Measurements from ENCODE around the gene RANBP6. TPM values are rescaled to one million over a fixed set of nuclear protein-coding genes. Genes with fewer than 3 reads are reported as not detected.
A peak's percentile ranks its signal among the peaks of the same experiment; 100 is the strongest.

The RANBP6 gene
- total RNA-seq, 4 donors from 2014 or later, result 8.1 to 21.0 (median 16.9) TPM

DNA sequence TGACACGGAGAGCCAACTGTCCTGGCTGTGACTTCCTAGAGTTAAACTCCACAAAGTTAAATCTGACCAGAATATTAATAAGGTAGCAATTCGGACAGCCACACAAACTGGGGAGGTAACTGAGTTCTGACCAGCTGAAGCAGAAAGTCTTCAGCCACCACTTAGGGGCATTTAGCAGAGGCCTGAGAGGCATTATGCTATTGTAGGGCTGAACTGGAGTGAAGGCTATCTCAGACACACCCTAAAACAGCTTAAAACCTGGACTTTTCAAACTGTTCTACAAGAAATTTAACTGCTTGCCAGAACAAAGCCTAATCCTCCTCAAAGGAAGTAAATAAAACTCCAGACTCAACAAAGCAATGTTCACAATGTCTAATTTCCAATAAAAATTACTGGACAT, 32.4 kb downstream of the RANBP6 start:
- TF ChIP-seq, protein P1, sequence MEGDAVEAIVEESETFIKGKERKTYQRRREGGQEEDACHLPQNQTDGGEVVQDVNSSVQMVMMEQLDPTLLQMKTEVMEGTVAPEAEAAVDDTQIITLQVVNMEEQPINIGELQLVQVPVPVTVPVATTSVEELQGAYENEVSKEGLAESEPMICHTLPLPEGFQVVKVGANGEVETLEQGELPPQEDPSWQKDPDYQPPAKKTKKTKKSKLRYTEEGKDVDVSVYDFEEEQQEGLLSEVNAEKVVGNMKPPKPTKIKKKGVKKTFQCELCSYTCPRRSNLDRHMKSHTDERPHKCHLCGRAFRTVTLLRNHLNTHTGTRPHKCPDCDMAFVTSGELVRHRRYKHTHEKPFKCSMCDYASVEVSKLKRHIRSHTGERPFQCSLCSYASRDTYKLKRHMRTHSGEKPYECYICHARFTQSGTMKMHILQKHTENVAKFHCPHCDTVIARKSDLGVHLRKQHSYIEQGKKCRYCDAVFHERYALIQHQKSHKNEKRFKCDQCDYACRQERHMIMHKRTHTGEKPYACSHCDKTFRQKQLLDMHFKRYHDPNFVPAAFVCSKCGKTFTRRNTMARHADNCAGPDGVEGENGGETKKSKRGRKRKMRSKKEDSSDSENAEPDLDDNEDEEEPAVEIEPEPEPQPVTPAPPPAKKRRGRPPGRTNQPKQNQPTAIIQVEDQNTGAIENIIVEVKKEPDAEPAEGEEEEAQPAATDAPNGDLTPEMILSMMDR (IDR thresholded peaks at IDR 0.05 in 4 of 5, conservative IDR thresholded peaks at IDR 0.05 in 1 of 5), result no peak
- TF ChIP-seq POLR2A (IDR thresholded peaks at IDR 0.05), result no peak
- peaks cover 3 to 7% of the 10 kb centered on the region in 2 donors for H3K4me1 ChIP-seq
- H3K27me3 ChIP-seq, result no peaks in the 10 kb centered on the region
- H3K9me3 ChIP-seq, result no peaks in the 10 kb centered on the region
- in situ Hi-C loops (cut with MboI; ENCODE audit: low sequenced_read_pairs in 4 of 4) (no loop called here), intact Hi-C loops (cut with DNase I; ENCODE audit: low total_unique reads) (no loop called here)
- H3K36me3 ChIP-seq, result no peaks in the 10 kb centered on the region
- no peak overlapping the region for H3K4me3 ChIP-seq
- DNase-seq (no peak), ATAC-seq (no peak)
- no peak overlapping the region for H3K27ac ChIP-seq

DNA sequence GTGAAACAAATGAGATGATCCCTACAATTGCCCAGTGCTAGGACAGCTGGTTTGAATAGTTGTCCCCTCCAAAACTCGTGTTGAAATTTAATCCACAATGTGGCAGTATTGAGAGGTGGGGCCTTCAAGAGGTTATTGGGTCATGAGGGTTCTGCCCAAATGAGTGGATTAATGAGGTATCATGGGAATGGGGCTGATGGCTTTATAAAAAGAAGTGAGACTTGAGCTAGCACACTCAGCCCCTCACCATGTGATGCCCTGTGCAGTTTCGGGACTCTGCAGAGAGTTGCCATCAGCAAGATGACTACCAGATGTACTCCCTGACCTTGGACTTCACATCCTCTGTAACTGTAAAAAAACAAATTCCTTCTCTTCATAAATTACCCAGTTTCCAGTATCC, 33.1 kb downstream of the RANBP6 start:
- no peak for ATAC-seq
- TF ChIP-seq POLR2A (IDR thresholded peaks at IDR 0.05), result no peak
- TF ChIP-seq, protein P1 (IDR thresholded peaks at IDR 0.05 in 4 of 5, conservative IDR thresholded peaks at IDR 0.05 in 1 of 5), result no peak
- Histone ChIP-seq H3K4me1 (peaks cover 3 to 7% of the 10 kb centered on the region in 2 donors), H3K27me3 (no peaks in the 10 kb centered on the region), H3K9me3 (no peaks in the 10 kb centered on the region), H3K27ac (no peak overlapping the region), H3K4me3 (no peak overlapping the region), H3K36me3 (no peaks in the 10 kb centered on the region)
- in situ Hi-C loops (cut with MboI; ENCODE audit: low sequenced_read_pairs in 4 of 4), result no loop called here
- intact Hi-C loops (cut with DNase I; ENCODE audit: low total_unique reads), result no loop called here
- DNase-seq, result no peak

DNA sequence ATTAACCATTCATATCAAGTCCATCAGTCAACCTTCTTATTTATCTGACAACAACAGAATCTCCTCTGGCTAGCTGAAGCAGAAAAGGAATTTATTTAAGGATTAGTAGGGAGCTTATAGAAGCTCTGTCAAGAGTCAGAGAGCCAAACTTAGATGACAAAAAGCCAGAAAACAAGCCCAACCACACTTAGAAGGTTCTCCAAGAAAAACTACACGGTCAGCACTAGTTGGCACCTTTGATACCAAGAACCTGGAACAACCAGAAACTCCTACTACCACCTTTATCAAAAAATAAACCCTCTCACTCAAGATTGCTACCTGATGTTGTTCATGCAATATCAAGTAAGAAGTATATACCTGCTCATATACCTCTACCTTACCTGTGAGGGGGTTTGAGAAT, 36.9 kb downstream of the RANBP6 start:
- no peaks in the 10 kb centered on the region for H3K27me3 ChIP-seq
- H3K4me1 ChIP-seq, result peaks cover 13 to 15% of the 10 kb centered on the region in 2 donors
- H3K4me3 ChIP-seq, result no peak overlapping the region
- H3K36me3 ChIP-seq, result no peaks in the 10 kb centered on the region
- TF ChIP-seq, protein P1 (IDR thresholded peaks at IDR 0.05 in 4 of 5, conservative IDR thresholded peaks at IDR 0.05 in 1 of 5), result no peak
- no peak for TF ChIP-seq POLR2A (IDR thresholded peaks at IDR 0.05)
- no peaks in the 10 kb centered on the region for H3K9me3 ChIP-seq
- DNase-seq (no peak), ATAC-seq (no peak)
- intact Hi-C loops (cut with DNase I; ENCODE audit: low total_unique reads), result no loop called here
- H3K27ac ChIP-seq, result no peak overlapping the region
- in situ Hi-C loops (cut with MboI; ENCODE audit: low sequenced_read_pairs in 4 of 4), result no loop called here

DNA sequence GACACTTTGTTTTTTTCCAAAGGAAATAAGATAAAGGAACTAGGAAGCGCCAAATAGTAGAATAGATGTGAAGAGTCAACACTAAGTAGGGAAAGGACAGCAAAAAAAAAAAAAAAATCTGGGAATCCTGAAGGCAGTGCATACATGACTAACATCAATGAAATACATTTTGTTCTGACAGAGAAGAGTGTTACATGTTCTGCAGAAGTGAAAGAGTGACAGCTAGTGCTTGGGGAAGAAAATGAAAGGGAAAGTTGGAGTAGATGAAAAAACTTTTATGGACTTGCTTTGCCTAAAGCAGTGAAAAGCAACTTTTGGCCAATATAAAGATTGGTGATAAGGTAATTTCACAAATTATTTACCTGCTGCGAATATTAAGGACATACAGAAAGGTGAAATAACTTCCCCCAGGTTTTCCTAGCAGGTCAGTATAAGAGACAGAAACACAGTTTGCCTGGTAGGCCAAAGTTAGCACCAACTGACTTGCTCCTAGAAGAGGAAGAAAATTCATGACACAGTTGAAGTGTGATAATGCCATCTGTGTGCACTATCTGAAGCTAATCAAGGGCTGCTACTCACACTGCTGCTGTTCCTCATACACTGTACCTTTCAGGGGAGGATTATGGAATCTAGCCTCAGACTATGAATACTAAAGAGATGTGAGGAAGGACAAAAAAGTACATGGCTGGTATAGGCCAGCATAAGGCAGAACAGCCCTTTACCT, 38.6 kb downstream of the RANBP6 start:
- Histone ChIP-seq H3K4me1 (peaks cover 16% of the 10 kb centered on the region in 2 donors), H3K9me3 (no peaks in the 10 kb centered on the region), H3K36me3 (no peaks in the 10 kb centered on the region), H3K27ac (peak overlapping the region in 1 of 4 donors; percentile 3), H3K4me3 (no peak overlapping the region), H3K27me3 (no peaks in the 10 kb centered on the region)
- ATAC-seq (peak in 1 of 2 donors; percentile 58), DNase-seq (no peak)
- no peak for TF ChIP-seq POLR2A (IDR thresholded peaks at IDR 0.05)
- TF ChIP-seq, protein P1 (IDR thresholded peaks at IDR 0.05 in 4 of 5, conservative IDR thresholded peaks at IDR 0.05 in 1 of 5), result no peak
- in situ Hi-C loops (cut with MboI; ENCODE audit: low sequenced_read_pairs in 4 of 4) (no loop called here), intact Hi-C loops (cut with DNase I; ENCODE audit: low total_unique reads) (no loop called here)
